CD8-positive, alpha-beta memory T cell (primary cell): ENCODE measurements around the gene WFIKKN2. TPM values are rescaled to one million over a fixed set of nuclear protein-coding genes. Genes with fewer than 3 reads are reported as not detected.

Experiments
- CTCF ChIA-PET: fragments of 350-600 bp; sonication (Branson Sonifier 250); formaldehyde crosslinking; loops from one replicate; lab custom pipeline; 2021; ENCODE audit warnings: antibody characterized with exemption; lab: Charles Lee
- POLR2A ChIA-PET: fragments of 350-600 bp; sonication (Branson Sonifier 250); formaldehyde crosslinking; loops from one replicate; lab custom pipeline; 2021; ENCODE audit warnings: antibody characterized with exemption; lab: Charles Lee
- DNase-seq, 5 donors: peaks; one replicate each; pipeline versions ENCODE4 v3.0.0 to v3.0.0-alpha.2; 2020 to 2022; ENCODE audit warnings: mixed read lengths in 1 of 5
- H3K27ac ChIP-seq: one replicate; pipeline ENCODE4 v1.7.0; 2013; ENCODE audit warnings: low read depth, mild to moderate bottlenecking, low read length, moderate library complexity
- H3K27me3 ChIP-seq: 2 replicates; pipeline ENCODE4 v1.7.0; 2013; ENCODE audit warnings: low read length, mild to moderate bottlenecking; ENCODE audit not compliant: insufficient read depth, poor library complexity, severe bottlenecking
- H3K36me3 ChIP-seq: 2 replicates; pipeline ENCODE4 v1.7.0; 2013; ENCODE audit warnings: mild to moderate bottlenecking, low read length, moderate library complexity; ENCODE audit not compliant: insufficient read depth
- H3K4me1 ChIP-seq: 2 replicates; pipeline ENCODE4 v1.7.0; 2013; ENCODE audit warnings: mild to moderate bottlenecking, low read length, moderate library complexity; ENCODE audit not compliant: insufficient read depth
- H3K4me3 ChIP-seq: 2 replicates; pipeline ENCODE4 v1.7.0; 2013; ENCODE audit warnings: mild to moderate bottlenecking, low read length
- H3K9me3 ChIP-seq: 2 replicates; pipeline ENCODE4 v1.7.0; 2013; ENCODE audit warnings: mild to moderate bottlenecking, low read length
- H3K27ac Mint-ChIP-seq, 8 donors: one replicate each; pipeline ENCODE4 v1.8.0; 2020 to 2021; ENCODE audit warnings: mixed read lengths in 8 of 8, mild to moderate bottlenecking in 6 of 8, inconsistent platforms in 3 of 8, moderate library complexity in 3 of 8
- H3K27me3 Mint-ChIP-seq, 2 donors: one replicate each; pipeline ENCODE4 v1.8.0; 2020 to 2021; ENCODE audit warnings: mixed read lengths in 2 of 2, mild to moderate bottlenecking in 1 of 2, moderate library complexity in 1 of 2
- H3K36me3 Mint-ChIP-seq, 3 donors: one replicate each; pipeline ENCODE4 v1.8.0; 2020 to 2021; ENCODE audit warnings: mixed read lengths in 3 of 3, inconsistent platforms in 1 of 3, mild to moderate bottlenecking in 1 of 3
- H3K4me1 Mint-ChIP-seq, 3 donors: one replicate each; pipeline ENCODE4 v1.8.0; 2020 to 2021; ENCODE audit warnings: mixed read lengths in 3 of 3, inconsistent platforms in 1 of 3, mild to moderate bottlenecking in 1 of 3
- H3K4me3 Mint-ChIP-seq, 7 donors: one replicate each; pipeline ENCODE4 v1.8.0; 2020 to 2021; ENCODE audit warnings: mixed read lengths in 7 of 7, mild to moderate bottlenecking in 6 of 7, moderate library complexity in 4 of 7, inconsistent platforms in 2 of 7
- H3K9me3 Mint-ChIP-seq, 5 donors: one replicate each; pipeline ENCODE4 v1.8.0; 2020 to 2022; ENCODE audit warnings: mixed read lengths in 5 of 5, mild to moderate bottlenecking in 3 of 5, moderate library complexity in 2 of 5, inconsistent platforms in 1 of 5
- polyA plus RNA-seq: library from polyadenylated mRNA; unstranded; fragments of 300-500 nt; fragmentation: Illumina TruSeq; gene quantifications from one replicate; pipeline ENCODE4 v1.2.3, GENCODE V29; 2021
- total RNA-seq, 2 experiments: library from RNA; stranded (reverse); gene quantifications; one replicate each; pipeline ENCODE4 v1.2.3, GENCODE V29; 2021

The WFIKKN2 gene
- total and polyA plus RNA-seq, 3 experiments from 2014 or later, result not detected

- Mint-ChIP-seq H3K9me3 (no peaks in the 10 kb centered on the region), H3K27ac (peak overlapping the region in 1 of 8 donors; percentile 57), H3K4me3 (no peak overlapping the region), H3K4me1 (peaks cover 0 to 6% (median 0%) of the 10 kb centered on the region in 3 donors), H3K36me3 (peaks cover 0 to 1% (median 0%) of the 10 kb centered on the region in 3 donors), H3K27me3 (no peaks in the 10 kb centered on the region)
- DNase-seq, result no peak
- no peak overlapping the region for H3K27ac ChIP-seq
- H3K4me3 ChIP-seq, result no peak overlapping the region
- ChIA-PET CTCF (interaction anchor here (1.3 to 1.7 kb wide), 4 partner anchors 7 to 62 kb away, joined by 3 to 8 read pairs (median 3); no protein-coding TSS in a partner anchor), POLR2A (interaction anchor here (0.5 kb wide), 1 partner anchor 119 kb away, joined by 3 read pairs; no protein-coding TSS in a partner anchor)
- H3K4me1 ChIP-seq, result no peaks in the 10 kb centered on the region
- no peaks in the 10 kb centered on the region for H3K9me3 ChIP-seq
- H3K27me3 ChIP-seq, result no peaks in the 10 kb centered on the region
- H3K36me3 ChIP-seq, result no peaks in the 10 kb centered on the region
Observed at GRCh38 chr17:50845240-50846147, 10.1 kb downstream of the WFIKKN2 start.

- CTCF ChIA-PET, result interaction anchor here (1.1 to 8.5 kb wide), 2 partner anchors 14 to 104 kb away, joined by 3 to 248 read pairs; no protein-coding TSS in a partner anchor
- peaks cover 9 to 10% (median 10%) of the 10 kb centered on the region in 3 donors for H3K4me1 Mint-ChIP-seq
- no peak overlapping the region for H3K27ac Mint-ChIP-seq
- no peak overlapping the region for H3K4me3 ChIP-seq
- DNase-seq, result no peak
- H3K9me3 Mint-ChIP-seq, result no peaks in the 10 kb centered on the region
- H3K9me3 ChIP-seq, result no peaks in the 10 kb centered on the region
- H3K27me3 ChIP-seq, result no peaks in the 10 kb centered on the region
- no peaks in the 10 kb centered on the region for H3K36me3 ChIP-seq
- H3K4me3 Mint-ChIP-seq, result no peak overlapping the region
- H3K4me1 ChIP-seq, result peaks cover 4% of the 10 kb centered on the region
- H3K27ac ChIP-seq, result no peak overlapping the region
- H3K27me3 Mint-ChIP-seq, result no peaks in the 10 kb centered on the region
- peaks cover 0 to 1% (median 0%) of the 10 kb centered on the region in 3 donors for H3K36me3 Mint-ChIP-seq
- POLR2A ChIA-PET, result no interaction called here
Observed at GRCh38 chr17:50847566-50847965, 12.2 kb downstream of the WFIKKN2 start.

GRCh38 chr17:50848039-50848438 lies 12.7 kb downstream of the WFIKKN2 start:
- H3K4me1 ChIP-seq, result peaks cover 8% of the 10 kb centered on the region
- Mint-ChIP-seq H3K27ac (peak overlapping the region in 1 of 8 donors; percentile 2), H3K9me3 (no peaks in the 10 kb centered on the region), H3K36me3 (peaks cover 0 to 1% (median 0%) of the 10 kb centered on the region in 3 donors), H3K4me3 (no peak overlapping the region), H3K27me3 (no peaks in the 10 kb centered on the region), H3K4me1 (peaks cover 11 to 15% (median 14%) of the 10 kb centered on the region in 3 donors)
- no peaks in the 10 kb centered on the region for H3K9me3 ChIP-seq
- CTCF ChIA-PET, result interaction anchor here (1.1 to 8.5 kb wide), 2 partner anchors 13 to 103 kb away, joined by 3 to 248 read pairs; no protein-coding TSS in a partner anchor
- DNase-seq, result no peak
- POLR2A ChIA-PET, result no interaction called here
- no peak overlapping the region for H3K4me3 ChIP-seq
- H3K36me3 ChIP-seq, result no peaks in the 10 kb centered on the region
- H3K27me3 ChIP-seq, result no peaks in the 10 kb centered on the region
- no peak overlapping the region for H3K27ac ChIP-seq

- Histone ChIP-seq H3K4me3 (no peak overlapping the region), H3K27me3 (no peaks in the 10 kb centered on the region), H3K9me3 (no peaks in the 10 kb centered on the region), H3K36me3 (no peaks in the 10 kb centered on the region), H3K4me1 (peaks cover 8% of the 10 kb centered on the region), H3K27ac (no peak overlapping the region)
- CTCF ChIA-PET, result interaction anchor here (1.1 to 8.5 kb wide), 2 partner anchors 13 to 102 kb away, joined by 3 to 248 read pairs; no protein-coding TSS in a partner anchor
- Mint-ChIP-seq H3K9me3 (no peaks in the 10 kb centered on the region), H3K27me3 (no peaks in the 10 kb centered on the region), H3K4me1 (peaks cover 11 to 15% (median 14%) of the 10 kb centered on the region in 3 donors), H3K36me3 (peaks cover 0 to 1% (median 0%) of the 10 kb centered on the region in 3 donors), H3K4me3 (no peak overlapping the region), H3K27ac (no peak overlapping the region)
- POLR2A ChIA-PET, result interaction anchor here (0.6 kb wide), 1 partner anchor 118 kb away, joined by 5 read pairs; no protein-coding TSS in a partner anchor
- no peak for DNase-seq
Observed at GRCh38 chr17:50848711-50849110, 13.3 kb downstream of the WFIKKN2 start.

- Mint-ChIP-seq H3K4me1 (peaks cover 11 to 15% (median 14%) of the 10 kb centered on the region in 3 donors), H3K9me3 (no peaks in the 10 kb centered on the region), H3K36me3 (peaks cover 0 to 1% (median 0%) of the 10 kb centered on the region in 3 donors), H3K27ac (no peak overlapping the region), H3K27me3 (peaks cover 0 to under 1% of the 10 kb centered on the region in 2 donors), H3K4me3 (no peak overlapping the region)
- ChIA-PET POLR2A (no interaction called here), CTCF (interaction anchor here (0.7 to 8.5 kb wide), 3 partner anchors 10 to 101 kb away, joined by 3 to 248 read pairs (median 4); no protein-coding TSS in a partner anchor)
- Histone ChIP-seq H3K36me3 (no peaks in the 10 kb centered on the region), H3K27ac (no peak overlapping the region), H3K9me3 (no peaks in the 10 kb centered on the region), H3K4me1 (peaks cover 8% of the 10 kb centered on the region), H3K27me3 (no peaks in the 10 kb centered on the region), H3K4me3 (no peak overlapping the region)
- DNase-seq, result no peak
Observed at GRCh38 chr17:50850640-50851039, 15.3 kb downstream of the WFIKKN2 start.

- Histone ChIP-seq H3K4me3 (no peak overlapping the region), H3K4me1 (peaks cover 8% of the 10 kb centered on the region), H3K27ac (no peak overlapping the region), H3K27me3 (no peaks in the 10 kb centered on the region), H3K36me3 (no peaks in the 10 kb centered on the region), H3K9me3 (no peaks in the 10 kb centered on the region)
- H3K27ac Mint-ChIP-seq, result peak overlapping the region in 6 of 8 donors; percentile 59 to 93 (median 84)
- peaks cover 11 to 15% (median 14%) of the 10 kb centered on the region in 3 donors for H3K4me1 Mint-ChIP-seq
- DNase-seq, result no peak
- H3K9me3 Mint-ChIP-seq, result no peaks in the 10 kb centered on the region
- CTCF ChIA-PET, result interaction anchor here (0.7 to 8.5 kb wide), 31 partner anchors 9 to 306 kb away, joined by 3 to 248 read pairs (median 4); partner anchors contain the start of genes NME1, SPATA20 and TOB1
- POLR2A ChIA-PET, result interaction anchor here (1.4 to 3.2 kb wide), 4 partner anchors 13 to 104 kb away, joined by 4 to 35 read pairs (median 4); partner anchors contain the start of gene TOB1
- H3K36me3 Mint-ChIP-seq, result peaks cover 0 to 1% (median 0%) of the 10 kb centered on the region in 3 donors
- peaks cover 0 to 4% of the 10 kb centered on the region in 2 donors for H3K27me3 Mint-ChIP-seq
- H3K4me3 Mint-ChIP-seq, result peak overlapping the region in 4 of 7 donors; percentile 68 to 86 (median 84)
Observed at GRCh38 chr17:50853015-50853615, 17.7 kb downstream of the WFIKKN2 start.

- Mint-ChIP-seq H3K36me3 (no peaks in the 10 kb centered on the region), H3K9me3 (no peaks in the 10 kb centered on the region), H3K4me1 (peaks cover 11 to 15% (median 14%) of the 10 kb centered on the region in 3 donors), H3K27me3 (peaks cover 0 to 4% of the 10 kb centered on the region in 2 donors), H3K27ac (no peak overlapping the region), H3K4me3 (no peak overlapping the region)
- DNase-seq, result no peak
- H3K9me3 ChIP-seq, result no peaks in the 10 kb centered on the region
- H3K27me3 ChIP-seq, result no peaks in the 10 kb centered on the region
- ChIA-PET POLR2A (interaction anchor here (3.2 kb wide), 1 partner anchor 12 kb away, joined by 35 read pairs; the partner anchor contains the start of gene TOB1), CTCF (interaction anchor here (0.9 to 8.5 kb wide), 11 partner anchors 8 to 307 kb away, joined by 3 to 248 read pairs (median 8); partner anchors contain the start of genes NME1, SPATA20 and TOB1)
- H3K36me3 ChIP-seq, result no peaks in the 10 kb centered on the region
- no peak overlapping the region for H3K4me3 ChIP-seq
- H3K27ac ChIP-seq, result no peak overlapping the region
- H3K4me1 ChIP-seq, result peaks cover 8% of the 10 kb centered on the region
Observed at GRCh38 chr17:50853781-50854180, 18.4 kb downstream of the WFIKKN2 start.
